ENCODE results near the gene RAB22A. TPM values are rescaled to one million over a fixed set of nuclear protein-coding genes. Genes with fewer than 3 reads are reported as not detected.

RAB22A gene
- polyA plus RNA-seq, 1 donor (not counting 4 experiments of a cell fraction or from before 2014, with no cell fraction given) = 22.9 TPM

GRCh38 chr20:58381627-58382026 is 72.1 kb downstream of the RAB22A start:
- H3K9me1 ChIP-seq (ENCODE audit: control insufficient read depth, extremely low read depth, insufficient read depth, low read length) = no peaks in the 10 kb centered on the region
- FAIRE-seq (no peak), DNase-seq (ENCODE audit: low read depth, low spot score) (no peak)
- no peaks in the 10 kb centered on the region for H4K20me1 ChIP-seq (ENCODE audit: control insufficient read depth, extremely low read depth, insufficient read depth, low read length)
- no peaks in the 10 kb centered on the region for H3K9me3 ChIP-seq (ENCODE audit: control insufficient read depth, low read depth, low read length)
- no peak overlapping the region for H3K9ac ChIP-seq (ENCODE audit: control insufficient read depth, extremely low read depth, insufficient read depth, low read length)
- no peak for TF ChIP-seq CTCF (optimal IDR thresholded peaks at IDR 0.05 in 1 of 3, IDR thresholded peaks at IDR 0.05 in 1 of 3, conservative IDR thresholded peaks at IDR 0.05 in 1 of 3; ENCODE audit: extremely low read depth in 1 of 3, insufficient read depth in 2 of 3, low read length in 3 of 3)
- no peak for TF ChIP-seq EZH2 (IDR thresholded peaks at IDR 0.05; ENCODE audit: low read length)
- dilution Hi-C loops (cut with MboI; ENCODE audit: extremely low pct_ligation_motif_present, low sequenced_read_pairs) = no loop called here
- H3K4me3 ChIP-seq (ENCODE audit: control insufficient read depth in 2 of 3, extremely low read depth in 1 of 3, insufficient read depth in 2 of 3, low read depth in 1 of 3, low read length in 3 of 3) = no peak overlapping the region
- peaks cover 2% of the 10 kb centered on the region for H3K4me1 ChIP-seq (ENCODE audit: control insufficient read depth, extremely low read depth, insufficient read depth, low read length)
- H3K27ac ChIP-seq (ENCODE audit: control insufficient read depth, insufficient read depth, low read length) = no peak overlapping the region
- peaks cover 5% of the 10 kb centered on the region for H3K27me3 ChIP-seq (ENCODE audit: control insufficient read depth, extremely low read depth, insufficient read depth, low read length)
- H2AFZ ChIP-seq (ENCODE audit: control insufficient read depth, low read length) = no peak overlapping the region
- H3K36me3 ChIP-seq (ENCODE audit: control insufficient read depth in 2 of 2, extremely low read depth in 1 of 2, insufficient read depth in 2 of 2, low read length in 2 of 2) = no peaks in the 10 kb centered on the region
- no peaks in the 10 kb centered on the region for H3K79me2 ChIP-seq (ENCODE audit: control insufficient read depth, insufficient read depth, low read length)
- H3K4me2 ChIP-seq (ENCODE audit: control insufficient read depth, extremely low read depth, insufficient read depth, low read depth, low read length) = no peak overlapping the region

GRCh38 chr20:58382096-58382495 is 72.6 kb downstream of the RAB22A start:
- no peaks in the 10 kb centered on the region for H3K9me3 ChIP-seq (ENCODE audit: control insufficient read depth, low read depth, low read length)
- no peaks in the 10 kb centered on the region for H3K9me1 ChIP-seq (ENCODE audit: control insufficient read depth, extremely low read depth, insufficient read depth, low read length)
- no peak overlapping the region for H3K27ac ChIP-seq (ENCODE audit: control insufficient read depth, insufficient read depth, low read length)
- H3K4me1 ChIP-seq (ENCODE audit: control insufficient read depth, extremely low read depth, insufficient read depth, low read length) = peaks cover 2% of the 10 kb centered on the region
- H3K4me3 ChIP-seq (ENCODE audit: control insufficient read depth in 2 of 3, extremely low read depth in 1 of 3, insufficient read depth in 2 of 3, low read depth in 1 of 3, low read length in 3 of 3) = no peak overlapping the region
- H3K36me3 ChIP-seq (ENCODE audit: control insufficient read depth in 2 of 2, extremely low read depth in 1 of 2, insufficient read depth in 2 of 2, low read length in 2 of 2) = no peaks in the 10 kb centered on the region
- peaks cover 5% of the 10 kb centered on the region for H3K27me3 ChIP-seq (ENCODE audit: control insufficient read depth, extremely low read depth, insufficient read depth, low read length)
- no peak overlapping the region for H2AFZ ChIP-seq (ENCODE audit: control insufficient read depth, low read length)
- H4K20me1 ChIP-seq (ENCODE audit: control insufficient read depth, extremely low read depth, insufficient read depth, low read length) = no peaks in the 10 kb centered on the region
- DNase-seq (ENCODE audit: low read depth, low spot score) (no peak), FAIRE-seq (no peak)
- no peaks in the 10 kb centered on the region for H3K79me2 ChIP-seq (ENCODE audit: control insufficient read depth, insufficient read depth, low read length)
- H3K4me2 ChIP-seq (ENCODE audit: control insufficient read depth, extremely low read depth, insufficient read depth, low read depth, low read length) = no peak overlapping the region
- no peak overlapping the region for H3K9ac ChIP-seq (ENCODE audit: control insufficient read depth, extremely low read depth, insufficient read depth, low read length)
- TF ChIP-seq EZH2 (IDR thresholded peaks at IDR 0.05; ENCODE audit: low read length) (no peak), CTCF (optimal IDR thresholded peaks at IDR 0.05 in 1 of 3, IDR thresholded peaks at IDR 0.05 in 1 of 3, conservative IDR thresholded peaks at IDR 0.05 in 1 of 3; ENCODE audit: extremely low read depth in 1 of 3, insufficient read depth in 2 of 3, low read length in 3 of 3) (no peak)
- dilution Hi-C loops (cut with MboI; ENCODE audit: extremely low pct_ligation_motif_present, low sequenced_read_pairs) = no loop called here

Measured in keratinocyte (primary cell).